Stimulated activated naive CD8-positive, alpha-beta T cell treated with anti-CD3 and anti-CD28 coated beads, Interleukin-15, Interleukin-2, amounts not matched to agents 100 U/mL and 50 U/mL, for 24 hours (primary cell): ENCODE measurements around the gene PI4K2A.
"Not testable (repeated sequence)": the region's sequence is repeated elsewhere in the genome, so short reads cannot be mapped to it uniquely, and the experiment has no call there.

Source experiments
- ATAC-seq: fragments of 150-1000 bp; cut with Tn5 transposase; one replicate; pipeline ENCODE4 v1.10.0; 2021
- DNase-seq: peaks from one replicate; pipeline ENCODE4 v3.0.0; 2021

The PI4K2A gene

DNA sequence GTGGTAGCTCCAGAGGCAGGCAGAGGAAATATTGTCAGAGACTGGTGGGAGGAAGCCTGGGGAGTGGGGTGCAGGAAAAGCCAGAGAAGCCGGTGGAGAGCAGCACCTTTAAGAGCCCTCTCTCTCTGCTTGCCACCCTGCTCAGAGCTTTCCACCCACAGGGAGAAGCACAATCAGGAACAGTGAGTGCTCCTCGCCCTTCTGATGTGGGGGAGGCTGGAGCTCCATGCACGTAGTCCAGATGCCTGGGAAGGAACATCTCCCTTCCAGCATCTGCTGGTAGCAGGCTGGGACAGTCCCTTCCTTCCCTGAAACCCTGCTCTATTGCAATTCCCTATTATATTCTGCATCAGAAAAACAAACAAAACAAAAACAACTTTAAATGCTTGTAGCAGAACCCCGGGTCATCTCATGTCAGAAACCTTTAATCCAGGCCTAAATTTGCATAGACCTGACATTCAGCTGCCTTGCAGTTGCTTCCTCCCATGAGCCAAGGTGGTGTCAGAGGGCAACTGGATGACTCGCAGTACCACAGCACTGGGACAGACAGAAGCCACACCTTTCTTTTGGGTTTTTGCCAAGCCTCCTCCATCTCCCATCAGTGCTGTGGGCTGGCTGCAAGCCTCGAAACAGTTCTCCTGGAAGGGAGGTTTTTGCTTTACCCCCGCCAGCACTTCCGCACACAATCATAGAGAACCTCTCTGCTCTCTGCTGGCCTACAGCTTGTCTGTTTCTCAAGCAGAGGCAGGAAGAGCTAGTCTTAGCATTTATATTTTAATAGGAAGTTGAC, 33.5 kb downstream of the PI4K2A start:
- ATAC-seq: peak; percentile 84
- peak; percentile 37 for DNase-seq

GRCh38 chr10:97675222-97675621, 34.8 kb downstream of the PI4K2A start:
- DNase-seq: no peak
- no peak for ATAC-seq

DNA sequence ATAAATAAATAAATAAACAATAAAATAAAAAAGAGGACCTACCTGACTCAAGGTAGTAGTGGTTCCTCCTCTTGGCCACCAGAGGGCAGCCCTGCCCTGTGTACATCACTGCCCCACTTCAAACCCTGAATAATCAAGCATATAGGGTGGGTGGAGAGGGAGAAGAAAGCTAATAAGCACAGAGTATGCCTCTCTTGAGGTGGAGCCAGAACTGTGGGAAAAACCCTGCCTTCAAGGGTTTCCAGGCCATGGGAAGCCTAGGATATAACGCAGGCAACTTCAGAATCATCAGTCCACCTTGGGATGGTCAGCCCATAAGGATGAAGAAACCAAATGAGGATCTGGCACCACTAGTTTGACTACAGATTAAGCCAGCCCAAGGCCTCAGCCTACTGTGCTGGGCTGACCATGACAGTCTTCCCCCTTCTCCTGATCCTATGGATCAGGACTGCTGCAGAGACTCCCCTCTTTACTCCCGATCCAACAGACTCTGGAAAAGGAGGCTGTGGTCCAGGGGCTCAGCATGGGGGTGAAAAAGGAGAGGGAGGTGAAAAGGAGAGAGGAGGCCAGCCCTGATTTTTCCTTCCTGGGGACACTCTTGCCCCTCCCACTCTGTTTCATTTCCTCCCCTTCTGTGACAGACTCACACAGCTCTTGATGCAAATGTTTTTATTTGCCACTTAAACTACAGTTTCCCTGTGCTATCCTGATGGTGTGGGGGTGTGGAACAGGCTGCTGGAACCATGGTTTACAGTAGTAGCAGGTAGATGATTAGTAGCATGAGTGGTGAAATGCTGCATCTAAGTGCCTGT, 36.5 kb downstream of the PI4K2A start:
- DNase-seq (peak; percentile 43), ATAC-seq (peak; percentile 66)

DNA sequence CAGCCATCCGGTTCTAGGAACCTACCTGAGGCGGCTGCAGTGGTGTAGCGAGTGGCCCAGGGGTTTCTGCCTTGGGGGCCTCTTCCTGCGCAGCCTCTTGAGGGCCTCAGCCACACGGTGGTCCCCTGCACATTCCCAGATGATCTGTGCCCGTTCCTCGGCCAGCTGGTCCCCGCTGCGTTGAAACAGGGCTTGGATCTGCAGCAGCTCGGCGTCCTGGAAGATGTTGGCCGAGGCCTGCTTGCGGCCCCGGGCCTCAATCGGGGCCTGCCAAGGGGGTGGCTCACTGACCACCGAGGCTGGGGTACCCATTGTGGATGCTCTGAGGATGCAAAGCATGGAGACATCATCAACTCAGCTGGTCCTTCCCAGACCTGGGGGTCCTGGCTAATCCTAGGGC, 39.1 kb downstream of the PI4K2A start:
- DNase-seq: no peak
- no peak for ATAC-seq

DNA sequence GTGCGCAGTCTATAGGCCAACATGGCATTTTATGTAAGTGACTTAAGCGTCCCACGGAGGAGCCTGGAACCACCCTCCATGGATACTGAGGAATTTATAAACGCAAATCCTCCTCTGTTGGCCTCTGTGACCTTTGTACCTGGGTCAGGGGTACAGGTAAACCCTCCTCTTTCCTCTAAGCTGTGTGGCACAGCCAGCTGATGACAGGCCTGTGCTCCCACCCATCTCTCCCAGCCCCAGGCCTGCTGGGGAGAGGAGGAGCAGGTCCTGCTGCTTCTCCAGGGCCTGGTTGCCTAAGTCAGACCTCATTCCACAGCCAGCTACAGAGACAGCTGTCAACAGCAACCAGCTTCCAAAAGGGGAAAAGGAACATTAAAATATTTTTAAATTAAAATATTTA, 41.6 kb downstream of the PI4K2A start:
- no peak for ATAC-seq
- DNase-seq: no peak

GRCh38 chr10:97683556-97684367, 43.3 kb downstream of the PI4K2A start:
- DNase-seq (no peak), ATAC-seq (no peak)

- not testable (repeated sequence) for ATAC-seq, DNase-seq
These were observed 43.9 kb downstream of the PI4K2A start for GRCh38 chr10:97684368-97684713.

DNA sequence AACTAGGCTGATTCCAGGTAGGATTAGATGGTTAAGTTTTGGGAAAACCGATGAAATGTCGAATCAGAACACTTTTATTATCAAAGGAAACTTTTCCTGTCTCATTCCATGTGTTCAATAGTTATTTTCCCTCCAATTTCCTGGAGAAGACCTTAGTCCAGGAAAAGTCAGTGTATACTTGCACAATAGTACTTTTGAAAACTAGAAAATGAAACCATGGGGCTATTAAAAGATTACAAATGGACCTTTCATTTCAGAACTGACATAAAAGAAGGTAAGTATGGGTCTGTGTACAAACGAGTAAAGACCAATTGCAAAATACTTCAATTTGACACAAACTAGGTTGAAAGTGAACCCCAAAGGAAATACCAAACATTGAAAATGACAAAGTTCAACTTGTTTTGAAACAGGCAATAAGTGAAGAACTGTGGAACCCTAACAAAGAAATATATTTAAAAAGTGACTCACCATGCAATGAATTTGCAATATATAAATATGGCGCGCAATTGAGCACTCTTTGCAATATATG, 44.5 kb downstream of the PI4K2A start:
- ATAC-seq: no peak
- DNase-seq: no peak

GRCh38 chr10:97685395-97685958, 45.0 kb downstream of the PI4K2A start:
- DNase-seq (no peak), ATAC-seq (no peak)

- no peak for DNase-seq
- ATAC-seq: no peak
These were observed 46.0 kb downstream of the PI4K2A start for GRCh38 chr10:97686301-97686961.

DNA sequence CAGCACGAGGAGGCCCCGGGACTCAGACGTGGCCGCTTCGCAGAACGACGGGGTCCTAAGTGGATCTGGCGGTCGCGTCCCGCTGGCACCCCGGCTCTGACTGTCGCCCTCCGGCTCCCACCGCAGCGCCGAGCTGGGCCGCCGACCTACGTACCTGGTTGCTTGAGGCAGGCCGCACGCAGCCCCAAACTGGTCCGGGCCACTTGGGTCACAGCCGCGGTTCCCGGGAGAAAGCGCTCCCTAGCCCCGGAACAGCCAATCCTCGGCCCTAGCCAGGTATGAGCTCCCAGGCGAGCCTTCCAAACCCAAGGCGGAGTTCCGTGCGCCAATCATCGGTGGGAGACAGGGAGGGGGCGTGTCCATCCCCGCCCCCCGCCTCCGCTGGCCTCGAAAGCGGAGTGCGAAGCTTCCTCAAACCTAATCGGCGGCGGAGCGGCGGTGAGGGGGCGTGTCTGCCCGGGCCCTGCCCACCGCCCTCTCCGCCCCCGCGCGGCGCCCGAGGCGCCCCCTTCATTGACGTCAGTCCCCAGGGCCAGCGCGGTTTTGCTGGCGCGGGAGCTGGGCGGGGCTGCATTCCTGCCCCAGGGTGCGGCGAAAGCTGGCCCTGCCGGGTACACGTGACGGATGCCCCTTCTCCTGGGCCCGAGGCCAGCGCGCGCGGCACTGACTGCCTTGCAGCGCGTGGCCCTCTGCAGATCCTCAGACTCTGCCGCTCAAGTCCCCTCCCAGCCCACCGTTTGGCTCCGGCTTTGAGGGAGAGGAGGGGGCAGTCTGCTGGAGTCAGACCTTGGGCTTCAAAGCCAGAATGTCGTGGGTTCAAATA, 46.7 kb downstream of the PI4K2A start, which contains the start of gene AVPI1:
Gene AVPI1 (minus strand): TSS at position 280 of the 823 bp plus-strand sequence. CDS start 7,336 bp downstream, outside the sequence.
- ATAC-seq (peak; percentile 94), DNase-seq (peak; percentile 96)

DNA sequence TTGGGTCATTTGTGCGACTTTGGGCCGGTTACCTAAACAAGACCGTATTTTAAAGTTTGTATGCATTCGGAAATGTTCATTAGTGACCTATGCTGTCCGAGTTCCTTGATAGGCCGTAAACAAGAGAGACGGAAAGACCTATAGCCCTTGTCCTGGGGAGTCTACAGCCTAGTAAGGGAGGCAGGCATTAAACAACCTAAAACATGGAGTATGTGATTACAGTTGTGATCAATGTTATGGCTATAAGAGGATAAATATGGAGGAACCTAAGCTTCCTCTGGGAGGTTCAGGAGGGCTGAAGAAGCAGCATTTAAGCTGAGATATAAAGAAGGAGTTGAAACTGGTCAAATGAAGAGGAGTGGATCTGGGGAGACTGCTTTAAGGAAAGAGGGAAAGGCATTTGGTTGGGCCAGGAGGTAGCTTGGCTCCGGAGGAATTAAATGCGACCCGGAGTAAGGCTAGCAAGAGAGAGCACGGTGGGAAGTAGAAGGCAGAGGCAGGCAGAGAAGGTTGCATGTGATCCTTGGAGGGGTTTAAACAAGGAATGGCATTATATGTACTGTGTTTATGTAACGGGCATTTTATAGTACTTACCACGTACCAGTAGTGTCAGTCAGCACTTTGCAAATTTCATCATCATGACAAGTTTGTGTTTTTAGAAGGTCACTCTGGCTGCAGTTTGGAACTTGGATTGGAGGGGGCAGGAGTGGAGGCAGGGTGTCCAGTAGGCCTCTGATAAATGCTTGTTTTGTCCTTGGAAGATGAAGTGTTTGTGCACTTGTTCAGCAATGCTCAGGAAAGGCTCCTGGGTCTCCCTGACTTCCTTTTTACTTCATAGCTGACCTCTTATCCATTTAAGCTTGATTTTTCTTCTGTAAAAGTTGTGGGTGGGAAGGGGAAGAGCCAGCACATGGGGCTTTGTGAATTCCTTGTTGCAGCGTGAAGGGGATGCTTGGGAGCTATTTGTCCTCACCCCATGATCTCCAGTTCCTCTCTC, 47.6 kb downstream of the PI4K2A start:
- no peak for DNase-seq

GRCh38 chr10:97689559-97690020, 49.1 kb downstream of the PI4K2A start:
- no peak for ATAC-seq
- no peak for DNase-seq

More for the DNA sequence above, 47.6 kb downstream of the PI4K2A start:
- no peak for ATAC-seq

DNA sequence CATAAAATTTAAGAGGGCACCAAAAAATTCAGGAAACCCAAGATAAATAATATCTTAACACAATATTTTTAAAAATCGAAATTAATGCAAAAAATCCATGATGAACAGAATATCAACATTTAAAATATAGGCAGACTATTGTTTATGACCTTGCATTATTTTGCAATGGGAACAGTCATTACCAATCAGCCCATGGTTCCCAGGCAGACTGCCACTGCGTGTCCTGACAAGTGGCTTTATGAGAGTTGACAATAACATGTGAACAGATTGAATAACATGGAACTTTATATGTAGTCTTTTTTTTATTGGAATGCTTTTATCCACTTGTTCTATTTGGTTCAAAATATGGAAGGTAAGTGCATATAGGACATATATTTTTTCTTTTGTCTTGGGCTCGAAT, 49.7 kb downstream of the PI4K2A start:
- DNase-seq (no peak), ATAC-seq (no peak)

DNA sequence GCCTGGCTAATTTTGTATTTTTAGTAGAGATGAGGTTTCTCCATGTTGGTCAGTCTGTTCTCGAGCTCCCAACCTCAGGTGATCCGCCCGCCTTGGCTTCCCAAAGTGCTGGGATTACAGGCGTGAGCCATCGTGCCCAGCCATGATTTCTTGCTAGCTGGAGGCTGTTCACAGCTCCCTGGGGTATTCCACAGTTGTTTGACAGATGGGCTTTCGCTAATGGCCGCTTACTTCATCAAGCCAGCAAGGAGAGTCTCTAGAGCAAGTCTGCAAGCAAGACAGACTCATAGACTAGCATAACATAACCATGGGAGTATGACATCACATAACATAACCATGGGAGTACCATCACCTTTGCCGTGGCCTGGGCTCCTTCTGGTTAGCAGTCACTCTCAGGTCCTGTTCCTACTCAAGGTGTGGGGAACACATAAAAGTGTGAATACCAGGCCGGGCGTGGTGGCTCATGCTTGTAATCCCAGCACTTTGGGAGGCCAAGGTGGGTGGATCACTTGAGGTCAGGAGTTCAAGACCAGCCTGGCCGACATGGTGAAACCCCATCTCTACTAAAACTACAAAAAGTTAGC, 57.7 kb downstream of the PI4K2A start:
- not testable (repeated sequence) for DNase-seq, ATAC-seq

DNA sequence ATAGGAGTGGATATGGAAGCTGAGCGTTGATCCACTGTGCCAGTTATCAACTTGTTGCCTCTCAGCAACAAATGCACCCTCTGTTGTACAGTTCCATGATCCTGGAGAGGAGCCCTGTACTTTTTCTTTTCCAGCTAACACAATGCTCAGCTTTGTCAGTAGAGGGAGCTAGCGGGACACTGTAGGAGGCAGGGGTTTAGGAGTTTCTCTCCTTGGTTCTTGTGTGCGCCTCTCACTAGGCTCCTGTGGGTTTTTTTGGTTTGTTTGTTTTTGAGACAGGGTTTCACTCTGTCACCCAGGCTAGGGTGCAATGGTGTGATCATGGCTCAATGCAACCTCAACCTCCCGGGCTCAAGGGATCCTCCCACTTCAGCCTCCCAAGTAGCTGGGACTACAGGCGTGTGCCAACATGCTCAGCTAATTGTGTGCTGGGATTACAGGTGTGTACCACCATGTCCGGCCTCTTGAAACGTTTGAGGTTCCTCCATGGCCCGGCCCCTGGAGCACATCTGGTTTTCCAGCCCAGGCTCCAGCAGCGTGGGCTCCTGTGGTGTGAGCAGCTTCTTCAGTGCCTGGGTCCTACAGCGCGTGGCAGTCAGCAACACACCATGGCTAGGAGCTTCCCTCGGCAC, 61.1 kb downstream of the PI4K2A start:
- ATAC-seq (peak; percentile 75), DNase-seq (peak; percentile 44)

GRCh38 chr10:97703398-97704067, 63.1 kb downstream of the PI4K2A start:
- no peak for DNase-seq
- ATAC-seq: no peak
